GM21526 (cell line): ENCODE measurements around the gene MYO5A.
"Not testable (repeated sequence)": the region's sequence is repeated elsewhere in the genome, so short reads cannot be mapped to it uniquely, and the experiment has no call there.

Experiments used
- ATAC-seq: cut with Tn5 transposase; IDR thresholded peaks from one replicate; pipeline ENCODE4 v1.9.1; 2021; ENCODE audit warnings: moderate library complexity; ENCODE audit not compliant: unreplicated experiment, low FRiP score

Gene MYO5A

GRCh38 chr15:52466716-52467115 lies 62.0 kb downstream of the MYO5A start:
- ATAC-seq, result no peak

- ATAC-seq, result peak; percentile 96
These were observed 62.5 kb downstream of the MYO5A start for GRCh38 chr15:52466134-52466701.

GRCh38 chr15:52464478-52464877 lies 64.2 kb downstream of the MYO5A start:
- peak; percentile 52 for ATAC-seq

- no peak for ATAC-seq
These were observed 64.6 kb downstream of the MYO5A start for GRCh38 chr15:52464040-52464439.

- no peak for ATAC-seq
These were observed 65.0 kb downstream of the MYO5A start for GRCh38 chr15:52463638-52464037.

- ATAC-seq, result no peak
These were observed 65.8 kb downstream of the MYO5A start for GRCh38 chr15:52462806-52463360.

- ATAC-seq, result not testable (repeated sequence)
These were observed 69.0 kb downstream of the MYO5A start for GRCh38 chr15:52459701-52460100.

- not testable (repeated sequence) for ATAC-seq
These were observed 69.4 kb downstream of the MYO5A start for GRCh38 chr15:52459265-52459664.

- ATAC-seq, result no peak
These were observed 80.4 kb downstream of the MYO5A start for GRCh38 chr15:52448011-52448890.

- ATAC-seq, result no peak
These were observed 82.7 kb downstream of the MYO5A start for GRCh38 chr15:52445954-52446353.

- ATAC-seq, result no peak
These were observed 83.1 kb downstream of the MYO5A start for GRCh38 chr15:52445553-52445952.

GRCh38 chr15:52443205-52443604 lies 85.5 kb downstream of the MYO5A start:
- not testable (repeated sequence) for ATAC-seq

GRCh38 chr15:52441841-52442240 lies 86.8 kb downstream of the MYO5A start:
- ATAC-seq, result no peak

- no peak for ATAC-seq
These were observed 87.7 kb downstream of the MYO5A start for GRCh38 chr15:52440946-52441345.

- ATAC-seq, result no peak
These were observed 88.3 kb downstream of the MYO5A start for GRCh38 chr15:52440414-52440813.

- no peak for ATAC-seq
These were observed 89.2 kb downstream of the MYO5A start for GRCh38 chr15:52439470-52439869.

- not testable (repeated sequence) for ATAC-seq
These were observed 89.6 kb downstream of the MYO5A start for GRCh38 chr15:52439042-52439441.

GRCh38 chr15:52438047-52438446 lies 90.6 kb downstream of the MYO5A start:
- ATAC-seq, result no peak

- no peak for ATAC-seq
These were observed 91.0 kb downstream of the MYO5A start for GRCh38 chr15:52437646-52438045.

GRCh38 chr15:52436981-52437380 lies 91.7 kb downstream of the MYO5A start:
- ATAC-seq, result no peak

- no peak for ATAC-seq
These were observed 93.8 kb downstream of the MYO5A start for GRCh38 chr15:52434885-52435284.

- ATAC-seq, result no peak
These were observed 100.4 kb downstream of the MYO5A start for GRCh38 chr15:52428297-52428696.
